ENCODE measurements around the gene CCDC192.

CCDC192 gene

GRCh38 chr5:127970081-127970480 lies 266.9 kb downstream of the CCDC192 start:
- DNase-seq (ENCODE audit: extremely low read depth in 1 of 2, low read depth in 1 of 2), result no peak

- no peak for DNase-seq (ENCODE audit: extremely low read depth in 1 of 2, low read depth in 1 of 2)
Observed at GRCh38 chr5:127970854-127971425, 267.7 kb downstream of the CCDC192 start.

- DNase-seq (ENCODE audit: extremely low read depth in 1 of 2, low read depth in 1 of 2), result no peak
Observed at GRCh38 chr5:127975961-127976360, 272.8 kb downstream of the CCDC192 start.

- no peak for DNase-seq (ENCODE audit: extremely low read depth in 1 of 2, low read depth in 1 of 2)
Observed at GRCh38 chr5:127976525-127976924, 273.3 kb downstream of the CCDC192 start.

GRCh38 chr5:127976991-127977717 lies 274.0 kb downstream of the CCDC192 start:
- DNase-seq (ENCODE audit: extremely low read depth in 1 of 2, low read depth in 1 of 2), result no peak

- DNase-seq (ENCODE audit: extremely low read depth in 1 of 2, low read depth in 1 of 2), result no peak
Observed at GRCh38 chr5:127978738-127979300, 275.6 kb downstream of the CCDC192 start.

GRCh38 chr5:127979475-127979874 lies 276.3 kb downstream of the CCDC192 start:
- no peak for DNase-seq (ENCODE audit: extremely low read depth in 1 of 2, low read depth in 1 of 2)

- DNase-seq (ENCODE audit: extremely low read depth in 1 of 2, low read depth in 1 of 2), result no peak
Observed at GRCh38 chr5:127980843-127981242, 277.7 kb downstream of the CCDC192 start.

- DNase-seq (ENCODE audit: extremely low read depth in 1 of 2, low read depth in 1 of 2), result no peak
Observed at GRCh38 chr5:127981498-127981897, 278.3 kb downstream of the CCDC192 start.

GRCh38 chr5:127985811-127986325 lies 282.7 kb downstream of the CCDC192 start:
- no peak for DNase-seq (ENCODE audit: extremely low read depth in 1 of 2, low read depth in 1 of 2)

- no peak for DNase-seq (ENCODE audit: extremely low read depth in 1 of 2, low read depth in 1 of 2)
Observed at GRCh38 chr5:127987354-127988145, 284.4 kb downstream of the CCDC192 start.

GRCh38 chr5:127988146-127988760 lies 285.1 kb downstream of the CCDC192 start:
- no peak for DNase-seq (ENCODE audit: extremely low read depth in 1 of 2, low read depth in 1 of 2)
